HG03095 (cell line): ENCODE data around the gene GTSE1.
"Not testable (repeated sequence)": the region's sequence is repeated elsewhere in the genome, so short reads cannot be mapped to it uniquely, and the experiment has no call there.

Source experiments
- ATAC-seq: cut with Tn5 transposase; IDR thresholded peaks from one replicate; pipeline ENCODE4 v1.9.1; 2021; ENCODE audit warnings: moderate library complexity; ENCODE audit not compliant: unreplicated experiment

The GTSE1 gene

DNA sequence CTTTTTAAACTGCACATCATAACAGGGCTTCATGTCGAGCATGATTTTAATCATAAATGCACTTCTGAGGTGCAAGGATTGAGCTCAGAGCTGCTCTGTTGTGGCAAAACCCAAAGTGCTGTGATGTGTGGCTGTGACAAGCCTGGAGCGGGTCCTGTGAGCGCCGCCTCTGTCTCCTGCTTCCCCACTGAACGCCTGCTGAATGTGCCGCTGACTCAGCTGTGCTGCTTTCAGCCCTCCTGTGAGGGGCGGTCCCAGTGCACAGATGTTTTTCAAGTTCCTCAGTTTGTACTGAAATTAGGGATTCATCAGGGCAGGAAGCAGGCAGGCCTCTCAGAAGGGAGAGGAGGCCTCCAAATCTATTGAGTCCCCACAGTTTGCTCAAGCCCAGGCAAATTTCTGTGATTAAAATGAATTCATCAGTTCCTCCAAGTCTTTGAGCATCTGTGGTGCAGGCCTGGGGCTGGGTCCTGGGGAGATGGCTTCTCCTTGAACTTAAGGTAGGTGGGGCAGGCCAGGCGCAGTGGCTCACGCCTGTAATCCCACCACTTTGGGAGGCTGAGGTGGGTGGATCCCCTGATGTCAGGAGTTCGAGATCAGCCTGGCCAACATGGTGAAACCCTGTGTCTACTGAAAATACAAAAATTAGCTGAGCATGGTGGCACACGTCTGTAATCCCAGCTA, 3.0 kb upstream of the GTSE1 start:
- ATAC-seq, result no peak

GRCh38 chr22:46294784-46295183, 1.9 kb upstream of the GTSE1 start:
- ATAC-seq, result no peak

DNA sequence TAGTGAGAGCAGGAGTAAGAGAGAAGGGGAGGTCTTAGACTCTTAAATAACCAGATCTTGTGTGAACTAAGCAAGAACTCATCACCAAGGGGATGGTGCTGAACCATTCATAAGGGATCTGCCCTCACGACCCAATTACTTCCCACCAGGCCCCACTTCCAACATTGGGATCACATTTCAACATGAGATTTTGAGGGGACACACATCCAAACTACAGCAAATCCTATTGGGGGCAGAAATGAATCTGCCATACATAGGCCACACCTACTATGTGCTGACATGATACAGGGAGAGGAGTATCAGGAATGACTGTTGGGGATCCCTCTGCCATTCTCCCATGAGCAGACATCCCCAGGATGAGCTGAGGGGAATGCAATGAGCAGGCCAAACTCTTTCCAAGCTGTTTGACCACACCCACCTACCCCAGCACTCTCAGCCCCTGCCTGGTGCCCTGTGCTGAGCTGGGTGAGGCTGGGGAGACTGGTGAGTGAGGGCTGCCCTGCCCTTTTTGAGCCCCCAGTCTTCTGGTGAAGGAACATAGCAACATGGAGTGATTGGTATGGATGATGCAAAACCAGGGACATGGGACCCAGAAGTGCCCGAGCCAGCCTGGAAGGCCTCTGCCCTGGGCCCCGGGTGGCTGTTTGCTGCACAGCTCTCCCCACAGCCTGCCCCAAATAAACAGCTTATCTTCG, 1.2 kb upstream of the GTSE1 start:
- ATAC-seq, result no peak

DNA sequence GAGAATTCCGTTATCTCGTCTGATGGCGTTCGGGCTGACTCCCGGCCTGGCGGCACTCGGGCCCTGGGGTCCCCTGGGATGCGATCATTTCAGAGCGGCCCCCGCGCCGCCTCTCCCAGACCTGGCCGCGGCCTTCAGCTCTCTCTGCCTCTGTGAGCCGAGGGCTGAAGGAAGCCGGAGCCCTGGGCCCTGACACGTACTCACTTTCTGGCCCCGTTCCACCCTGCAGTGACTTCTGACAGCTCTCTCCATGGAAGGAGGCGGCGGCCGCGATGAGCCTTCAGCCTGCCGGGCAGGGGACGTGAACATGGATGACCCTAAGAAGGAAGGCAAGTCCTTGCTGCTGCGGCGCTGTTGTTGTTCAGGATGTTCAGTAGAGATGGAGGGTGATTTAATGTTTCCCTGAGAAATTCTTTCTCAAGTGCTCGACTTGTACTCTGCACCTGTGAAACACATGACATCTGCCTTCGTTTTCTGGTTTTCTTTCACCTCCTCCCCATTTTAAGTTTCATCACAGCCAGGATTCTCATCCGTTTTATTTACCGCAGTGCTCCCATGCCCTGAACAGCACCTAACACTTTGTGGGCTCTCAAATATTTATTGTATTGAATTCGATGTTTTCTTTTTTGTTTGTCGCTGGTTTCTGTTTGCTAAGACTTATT, 612 bp downstream of the GTSE1 start:
- ATAC-seq, result peak; percentile 8

DNA sequence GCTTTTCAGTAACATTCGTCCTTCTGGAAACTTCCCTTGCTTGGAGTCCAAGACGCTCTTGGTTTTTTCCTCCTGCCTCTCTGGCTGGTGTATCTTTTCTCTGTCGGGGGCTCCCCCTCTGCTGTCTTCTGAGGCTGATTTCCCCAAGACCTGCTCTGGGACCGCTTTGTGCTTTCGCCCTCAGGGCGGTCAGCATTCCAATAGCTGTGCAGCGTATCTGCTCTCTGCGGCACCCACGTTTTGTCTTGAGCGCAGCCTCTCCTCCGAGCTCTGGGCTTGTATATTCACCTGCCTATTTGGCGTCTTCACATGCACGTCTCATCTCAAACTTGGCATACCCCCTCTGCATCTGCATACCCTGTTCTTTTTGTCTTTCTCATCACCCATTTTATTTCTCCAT, 2.4 kb downstream of the GTSE1 start:
- ATAC-seq, result no peak

GRCh38 chr22:46300491-46300890, 3.8 kb downstream of the GTSE1 start:
- ATAC-seq, result no peak

DNA sequence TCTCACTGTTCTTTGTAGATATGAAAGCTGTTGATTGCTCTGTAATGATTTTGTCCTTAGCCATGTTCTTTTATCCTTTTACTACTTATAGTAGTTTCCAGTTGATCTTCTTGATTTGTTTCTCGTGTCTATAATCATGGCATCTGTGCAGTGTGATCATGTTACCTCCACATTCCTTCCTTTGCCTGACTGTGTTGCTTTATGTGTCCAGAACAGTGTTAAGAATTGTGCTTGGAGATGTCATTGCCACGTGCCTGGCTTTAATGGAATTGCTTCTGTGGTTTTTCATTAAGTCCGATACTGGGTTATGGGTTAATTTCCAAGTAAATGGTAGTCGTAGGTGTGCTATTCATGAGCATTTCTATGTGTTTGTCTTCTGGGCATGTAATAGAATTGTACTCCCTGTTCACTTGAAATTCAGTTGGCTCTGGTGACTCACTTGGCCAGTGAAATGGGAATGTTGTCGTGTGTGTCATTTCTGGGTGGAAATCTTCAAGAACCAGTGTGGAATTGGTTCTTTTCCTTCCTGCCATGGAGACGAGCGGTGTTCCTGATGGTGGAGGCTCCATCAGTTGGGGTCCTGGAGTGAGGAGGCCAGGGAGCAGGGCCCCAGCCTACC, 6.8 kb downstream of the GTSE1 start:
- no peak for ATAC-seq

GRCh38 chr22:46308283-46308988, 11.8 kb downstream of the GTSE1 start:
- ATAC-seq, result no peak

DNA sequence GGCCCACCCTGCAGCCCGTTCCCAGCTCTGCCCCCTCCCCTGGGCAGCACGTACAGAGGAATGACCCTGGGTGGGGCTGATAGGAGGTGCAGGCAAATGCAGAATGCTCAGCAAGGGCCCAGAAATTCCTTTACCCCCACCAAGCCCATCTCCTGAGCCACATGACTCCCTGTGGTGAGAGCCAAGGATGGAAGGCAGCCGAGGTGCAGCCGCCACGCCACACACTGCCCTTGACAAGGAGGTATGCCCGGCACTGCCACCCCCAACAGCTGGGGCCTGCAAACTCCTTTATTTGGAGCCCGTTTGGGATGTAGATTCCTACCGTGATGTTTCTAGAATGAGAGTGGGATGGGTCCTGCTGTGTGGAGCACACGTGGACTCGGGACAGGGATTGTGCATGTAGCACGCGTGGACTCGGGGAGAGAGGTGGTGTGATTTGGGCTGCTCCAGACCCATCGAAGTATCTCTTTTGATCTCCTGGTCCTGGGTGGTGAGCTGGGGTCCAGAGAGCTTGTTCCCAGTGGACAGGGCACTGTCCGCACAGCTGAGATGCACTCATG, 12.9 kb downstream of the GTSE1 start:
- no peak for ATAC-seq

DNA sequence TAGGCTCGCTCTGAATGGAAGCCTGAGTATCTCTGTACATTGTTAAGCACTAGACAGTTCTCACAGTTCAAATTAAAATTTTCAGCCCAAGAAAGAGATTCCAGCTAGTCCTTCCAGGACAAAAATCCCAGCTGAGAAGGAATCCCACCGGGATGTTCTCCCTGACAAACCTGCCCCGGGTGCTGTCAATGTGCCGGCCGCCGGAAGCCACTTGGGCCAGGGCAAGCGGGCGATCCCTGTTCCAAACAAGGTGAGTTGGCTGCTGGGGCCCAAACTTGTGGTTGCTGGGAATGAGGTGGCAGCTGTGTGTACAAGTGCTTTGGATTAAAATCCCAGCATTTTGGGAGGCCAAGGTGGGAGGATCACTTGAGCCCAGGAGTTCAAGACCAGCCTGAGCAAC, 15.4 kb downstream of the GTSE1 start:
- ATAC-seq, result no peak

DNA sequence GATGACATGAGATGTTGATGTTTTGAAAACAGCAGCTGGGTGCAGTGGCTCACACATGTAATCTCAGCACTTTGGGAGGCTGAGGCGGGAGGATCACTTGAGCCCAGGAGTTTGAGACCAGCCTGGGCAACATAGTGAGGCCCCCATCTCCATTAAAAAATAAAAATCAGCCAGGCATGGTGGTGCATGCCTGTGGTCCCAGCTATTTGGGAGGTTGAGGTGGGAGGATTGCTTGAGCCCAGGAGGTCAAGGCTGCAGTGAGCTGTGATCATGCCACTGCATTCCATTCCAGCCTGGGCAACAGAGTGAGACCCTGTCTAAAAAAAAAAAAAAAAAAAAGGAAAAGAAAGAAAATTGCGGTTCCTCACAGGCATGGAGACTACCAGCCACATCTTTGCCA, 16.2 kb downstream of the GTSE1 start:
- not testable (repeated sequence) for ATAC-seq

DNA sequence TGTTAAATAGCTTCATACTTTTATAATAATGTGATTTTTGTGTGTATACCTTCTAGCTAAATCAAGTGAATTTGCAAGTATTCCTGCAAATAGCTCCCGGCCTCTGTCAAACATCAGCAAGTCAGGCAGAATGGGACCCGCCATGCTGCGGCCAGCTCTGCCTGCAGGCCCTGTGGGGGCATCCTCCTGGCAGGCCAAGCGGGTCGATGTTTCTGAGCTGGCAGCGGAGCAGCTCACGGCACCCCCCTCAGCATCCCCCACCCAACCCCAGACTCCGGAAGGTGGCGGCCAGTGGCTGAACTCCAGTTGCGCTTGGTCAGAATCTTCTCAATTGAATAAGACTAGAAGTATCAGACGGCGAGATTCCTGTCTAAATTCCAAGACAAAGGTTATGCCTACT, 19.3 kb downstream of the GTSE1 start:
- no peak for ATAC-seq

GRCh38 chr22:46317646-46318045, 21.0 kb downstream of the GTSE1 start:
- no peak for ATAC-seq

DNA sequence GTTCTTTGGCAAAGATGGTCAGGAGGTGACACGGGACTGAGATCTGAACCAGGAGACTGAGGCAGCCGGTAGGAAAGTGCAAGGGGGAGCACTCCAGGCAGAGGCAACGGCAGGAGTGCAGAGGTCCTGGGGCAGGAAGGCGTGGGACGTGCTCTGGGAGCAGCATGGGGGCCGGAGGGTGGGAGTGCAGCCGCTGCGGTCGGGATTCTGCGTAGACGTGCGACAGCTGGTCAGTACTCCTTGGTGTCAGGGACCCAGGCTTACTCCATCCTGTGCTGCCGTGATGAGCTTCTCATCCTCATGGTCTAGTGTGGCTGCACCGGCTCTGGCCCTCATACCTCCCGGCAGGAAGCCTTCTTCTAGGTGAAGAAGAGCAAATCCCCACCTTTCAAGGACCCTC, 21.9 kb downstream of the GTSE1 start:
- ATAC-seq, result no peak

DNA sequence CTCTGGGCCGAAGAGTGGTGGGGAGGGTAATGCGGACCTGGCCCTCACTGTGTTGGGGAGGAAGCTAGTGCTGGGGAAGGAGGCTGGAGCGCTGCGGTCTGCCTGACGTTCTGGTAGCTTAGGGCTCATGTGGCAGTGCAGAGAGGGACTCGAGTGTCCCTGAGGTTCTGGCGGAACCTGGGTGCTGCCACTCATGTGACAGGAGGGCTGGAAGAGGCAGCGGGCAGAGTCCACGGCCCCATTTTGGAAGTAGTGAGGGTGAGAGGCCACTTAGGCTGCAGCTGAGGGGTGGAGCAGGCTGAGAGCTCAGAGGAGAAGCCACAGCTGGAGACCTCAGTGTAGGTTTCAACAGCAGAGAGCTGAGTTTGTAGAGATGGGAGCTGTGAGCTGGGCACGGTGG, 22.6 kb downstream of the GTSE1 start:
- no peak for ATAC-seq

DNA sequence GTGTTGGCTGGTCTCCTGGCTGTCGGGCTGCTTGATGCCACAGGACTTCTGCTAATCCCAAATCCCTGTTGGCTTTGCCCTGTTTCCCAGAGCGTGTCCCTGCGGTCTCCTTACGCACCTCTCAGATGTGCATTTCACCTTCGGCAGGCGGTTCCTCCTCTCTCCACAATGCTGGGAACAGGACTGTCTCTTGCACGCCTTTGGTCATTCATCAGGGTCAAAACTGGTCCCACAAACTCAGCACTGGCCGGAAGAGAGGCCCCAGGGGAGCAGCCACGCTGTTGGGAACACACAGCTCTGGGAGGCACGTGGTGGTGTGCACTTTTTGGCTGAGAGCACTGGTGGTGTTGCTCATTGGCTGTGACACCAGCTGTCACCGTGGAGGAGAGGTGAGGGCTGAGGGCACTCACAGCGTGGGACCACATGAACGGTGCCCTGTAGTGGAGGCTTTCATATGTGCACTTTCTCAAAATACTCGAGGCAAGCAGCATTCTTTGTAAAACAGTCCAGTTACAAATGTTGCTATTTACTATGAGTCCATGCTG, 23.6 kb downstream of the GTSE1 start:
- no peak for ATAC-seq

DNA sequence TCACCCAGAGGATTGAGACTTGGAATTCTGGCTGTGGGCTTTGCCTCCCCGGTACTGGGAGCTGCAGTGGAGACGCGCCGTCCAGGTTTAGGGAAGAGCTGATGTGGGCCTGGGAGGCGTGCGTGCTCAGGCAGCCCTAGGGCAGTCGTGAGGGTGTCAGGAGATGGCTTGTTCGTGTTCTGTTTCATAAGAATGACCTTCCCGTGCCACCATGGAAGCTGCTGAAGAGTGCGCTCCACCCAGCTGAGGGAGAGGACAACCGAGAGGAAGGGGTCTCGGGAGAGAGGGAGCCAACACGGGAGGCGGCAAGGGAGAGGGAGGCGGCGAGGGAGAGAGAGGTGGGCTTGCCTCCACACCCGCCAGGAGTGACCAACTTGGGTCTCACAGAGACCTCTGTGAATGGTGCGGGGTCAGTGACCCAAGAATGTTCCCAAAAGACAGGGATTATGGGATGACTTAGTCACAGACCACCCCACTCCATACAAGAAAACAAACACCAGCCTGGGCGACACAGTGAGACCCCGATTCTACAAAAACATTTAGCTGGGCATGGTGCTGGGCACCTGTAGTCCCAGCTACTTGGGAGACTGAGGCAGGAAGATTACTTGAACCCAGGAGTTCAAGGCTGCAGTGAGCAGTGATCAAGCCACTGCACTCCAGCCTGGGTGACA, 24.2 kb downstream of the GTSE1 start:
- no peak for ATAC-seq

DNA sequence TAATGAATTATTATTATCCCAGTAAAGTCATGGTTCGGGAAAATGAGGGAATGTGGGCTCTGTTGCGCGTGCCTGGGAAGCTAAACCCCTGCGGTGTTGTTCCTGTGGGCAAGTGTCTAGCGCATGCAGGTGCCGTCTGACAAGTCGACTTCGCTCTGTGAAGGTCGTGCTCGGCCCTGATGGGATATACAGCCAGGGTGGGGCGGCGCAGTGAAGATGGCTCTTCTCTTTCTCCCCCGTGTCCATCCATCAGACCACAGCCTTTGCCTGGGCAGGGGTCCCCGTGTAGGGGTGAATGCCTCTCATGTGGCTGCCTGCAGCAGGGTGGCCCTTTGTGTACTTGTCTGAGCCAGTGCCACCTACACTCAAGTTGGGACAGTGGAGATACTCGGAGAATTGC, 26.0 kb downstream of the GTSE1 start:
- no peak for ATAC-seq

- ATAC-seq, result no peak
Observed at GRCh38 chr22:46323162-46323561, 26.5 kb downstream of the GTSE1 start.

DNA sequence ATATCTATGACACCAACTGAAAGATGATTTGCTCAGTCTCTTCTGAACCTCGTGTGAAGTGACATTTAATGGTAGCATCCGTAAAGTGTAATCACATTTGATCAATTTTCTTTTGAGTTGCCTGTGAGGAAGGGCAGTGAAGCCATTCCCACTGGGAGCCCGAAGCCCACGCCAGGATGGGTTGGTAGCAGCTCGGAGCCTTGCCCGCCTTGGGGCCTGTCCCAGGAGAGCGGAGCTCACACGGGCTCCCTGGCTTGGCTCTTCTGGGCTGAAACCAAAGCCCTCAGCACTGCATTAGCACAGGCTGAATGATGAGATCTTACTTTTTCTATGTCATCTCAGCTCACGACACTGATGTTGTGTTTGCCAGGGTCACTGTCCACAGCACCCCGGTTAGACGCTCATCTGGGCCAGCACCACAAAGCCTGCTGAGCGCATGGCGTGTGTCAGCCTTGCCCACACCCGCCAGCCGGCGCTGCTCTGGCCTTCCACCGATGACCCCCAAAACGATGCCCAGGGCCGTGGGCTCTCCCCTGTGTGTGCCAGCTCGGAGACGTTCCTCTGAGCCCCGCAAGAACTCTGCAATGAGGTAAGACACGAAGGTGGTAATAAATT, 29.5 kb downstream of the GTSE1 start:
- no peak for ATAC-seq
